Hepatocyte (in vitro differentiated cells): ENCODE measurements around the gene KHK.

Source experiments
- EZH2 ChIP-seq: fragments of 200-600 bp; sonication (generic); IDR thresholded peaks from 2 replicates; pipeline ENCODE4 v1.6.1; 2016; ENCODE audit warnings: antibody characterized with exemption, mild to moderate bottlenecking, borderline replicate concordance
- EZH2phosphoT487 ChIP-seq: fragments of 200-600 bp; sonication (generic); IDR thresholded peaks from one replicate; pipeline ENCODE4 v1.6.1; 2018; ENCODE audit warnings: antibody characterized with exemption, mild to moderate bottlenecking, low read depth, moderate library complexity; ENCODE audit not compliant: unreplicated experiment, severe bottlenecking
- TF ChIP-seq, protein P1 (sequence below): fragments of 200-600 bp; sonication (generic); IDR thresholded peaks from 2 replicates; pipeline ENCODE4 v1.5.1; 2016; ENCODE audit warnings: antibody characterized with exemption, mild to moderate bottlenecking; ENCODE audit not compliant: poor library complexity

GRCh38 chr2:27058210-27058609 lies 28.4 kb upstream of the KHK start:
- TF ChIP-seq, protein P1, sequence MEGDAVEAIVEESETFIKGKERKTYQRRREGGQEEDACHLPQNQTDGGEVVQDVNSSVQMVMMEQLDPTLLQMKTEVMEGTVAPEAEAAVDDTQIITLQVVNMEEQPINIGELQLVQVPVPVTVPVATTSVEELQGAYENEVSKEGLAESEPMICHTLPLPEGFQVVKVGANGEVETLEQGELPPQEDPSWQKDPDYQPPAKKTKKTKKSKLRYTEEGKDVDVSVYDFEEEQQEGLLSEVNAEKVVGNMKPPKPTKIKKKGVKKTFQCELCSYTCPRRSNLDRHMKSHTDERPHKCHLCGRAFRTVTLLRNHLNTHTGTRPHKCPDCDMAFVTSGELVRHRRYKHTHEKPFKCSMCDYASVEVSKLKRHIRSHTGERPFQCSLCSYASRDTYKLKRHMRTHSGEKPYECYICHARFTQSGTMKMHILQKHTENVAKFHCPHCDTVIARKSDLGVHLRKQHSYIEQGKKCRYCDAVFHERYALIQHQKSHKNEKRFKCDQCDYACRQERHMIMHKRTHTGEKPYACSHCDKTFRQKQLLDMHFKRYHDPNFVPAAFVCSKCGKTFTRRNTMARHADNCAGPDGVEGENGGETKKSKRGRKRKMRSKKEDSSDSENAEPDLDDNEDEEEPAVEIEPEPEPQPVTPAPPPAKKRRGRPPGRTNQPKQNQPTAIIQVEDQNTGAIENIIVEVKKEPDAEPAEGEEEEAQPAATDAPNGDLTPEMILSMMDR: no peak
- TF ChIP-seq EZH2 (no peak), EZH2phosphoT487 (no peak)
